MCF 10A (cell line): Measurements from ENCODE around the gene FARS2. TPM values are rescaled to one million over a fixed set of nuclear protein-coding genes. Genes with fewer than 3 reads are reported as not detected.

Experiments used
- BruUV-seq: library from RNA; stranded (reverse); fragments of 400-500 nt; replicated peaks from 2 replicates; lab custom pipeline; 2021; lab: Mats Ljungman, UMichigan
- CTCF ChIA-PET: fragments of 300-600 bp; sonication (Branson Sonifier 250); formaldehyde crosslinking; extraction: SDS; loops from one replicate; lab custom pipeline; 2021; ENCODE audit warnings: antibody characterized with exemption, inconsistent platforms; lab: Yijun Ruan, JAX
- POLR2A ChIA-PET: fragments of 300-600, 350-650 bp; sonication (Branson Sonifier 250); formaldehyde crosslinking; extraction: SDS; loops from one replicate; lab custom pipeline; 2020; ENCODE audit warnings: antibody characterized with exemption, inconsistent platforms; lab: Yijun Ruan, JAX
- DNase-seq: peaks from one replicate; pipeline ENCODE4 v3.0.0-alpha.2; 2018; ENCODE audit not compliant: unreplicated experiment
- H3K27ac Mint-ChIP-seq: one replicate; pipeline ENCODE4 v1.8.0; 2022; ENCODE audit warnings: mild to moderate bottlenecking, low read depth, mixed read lengths; ENCODE audit not compliant: unreplicated experiment
- H3K27me3 Mint-ChIP-seq: one replicate; pipeline ENCODE4 v1.8.0; 2022; ENCODE audit warnings: mixed read lengths; ENCODE audit not compliant: insufficient read depth, unreplicated experiment
- H3K36me3 Mint-ChIP-seq: one replicate; pipeline ENCODE4 v1.8.0; 2022; ENCODE audit warnings: mild to moderate bottlenecking, moderate library complexity, mixed read lengths; ENCODE audit not compliant: insufficient read depth, unreplicated experiment
- H3K4me1 Mint-ChIP-seq: one replicate; pipeline ENCODE4 v1.8.0; 2022; ENCODE audit warnings: mixed read lengths; ENCODE audit not compliant: insufficient read depth, unreplicated experiment
- H3K4me3 Mint-ChIP-seq: one replicate; pipeline ENCODE4 v1.8.0; 2022; ENCODE audit warnings: mild to moderate bottlenecking, moderate library complexity, mixed read lengths; ENCODE audit not compliant: unreplicated experiment
- H3K9me3 Mint-ChIP-seq: one replicate; pipeline ENCODE4 v1.8.0; 2022; ENCODE audit warnings: mixed read lengths; ENCODE audit not compliant: unreplicated experiment
- CTCF ChIP-seq: fragments of 200-600 bp; IDR thresholded peaks from one replicate; pipeline ENCODE4 v1.8.0; 2022; ENCODE audit warnings: antibody characterized with exemption, mild to moderate bottlenecking; ENCODE audit not compliant: unreplicated experiment
- intact Hi-C: fragments of 100-400 bp; cut with micrococcal nuclease; formaldehyde crosslinking; loops from 2 replicates; pipeline ENCODE4 v1.14.1; 2022
- total RNA-seq: library from RNA; stranded (reverse); gene quantifications from 2 replicates; pipeline ENCODE4 v1.2.3, GENCODE V29; 2022

Gene FARS2
- total RNA-seq, 1 experiment from 2014 or later: 18.2 TPM

- no peak for DNase-seq
- Mint-ChIP-seq H3K9me3 (no peaks in the 10 kb centered on the region), H3K27ac (no peak overlapping the region), H3K4me1 (peaks cover 26% of the 10 kb centered on the region), H3K27me3 (no peaks in the 10 kb centered on the region), H3K4me3 (no peak overlapping the region), H3K36me3 (peaks cover 5% of the 10 kb centered on the region)
- no peak for TF ChIP-seq CTCF
- ChIA-PET CTCF (interaction anchor here (1.2 kb wide), 1 partner anchor 12 kb away, joined by 4 read pairs; no protein-coding TSS in a partner anchor), POLR2A (interaction anchor here (1.7 kb wide), 1 partner anchor 29 kb away, joined by 4 read pairs; the partner anchor contains the start of genes FARS2 and LYRM4)
- intact Hi-C loops: no loop called here
- BruUV-seq: no TSS peak
These were observed 29.2 kb downstream of the FARS2 start for GRCh38 chr6:5290500-5290899.

GRCh38 chr6:5292154-5292553, 30.8 kb downstream of the FARS2 start:
- no peak for DNase-seq
- intact Hi-C loops: no loop called here
- no peaks in the 10 kb centered on the region for H3K27me3 Mint-ChIP-seq
- no peaks in the 10 kb centered on the region for H3K9me3 Mint-ChIP-seq
- no TSS peak for BruUV-seq
- POLR2A ChIA-PET: no interaction called here
- H3K36me3 Mint-ChIP-seq: peaks cover 5% of the 10 kb centered on the region
- peaks cover 27% of the 10 kb centered on the region for H3K4me1 Mint-ChIP-seq
- H3K27ac Mint-ChIP-seq: no peak overlapping the region
- CTCF ChIA-PET: no interaction called here
- H3K4me3 Mint-ChIP-seq: no peak overlapping the region
- TF ChIP-seq CTCF: no peak

GRCh38 chr6:5293692-5294091, 32.4 kb downstream of the FARS2 start:
- BruUV-seq: no TSS peak
- ChIA-PET POLR2A (interaction anchor here (1.0 kb wide), 1 partner anchor 33 kb away, joined by 3 read pairs; the partner anchor contains the start of genes FARS2 and LYRM4), CTCF (interaction anchor here (0.5 to 1.0 kb wide), 2 partner anchors 150 to 1582 kb away, joined by 3 to 5 read pairs; no protein-coding TSS in a partner anchor)
- no peak overlapping the region for H3K27ac Mint-ChIP-seq
- DNase-seq: no peak
- no peak overlapping the region for H3K4me3 Mint-ChIP-seq
- TF ChIP-seq CTCF: no peak
- H3K4me1 Mint-ChIP-seq: peaks cover 16% of the 10 kb centered on the region
- no peaks in the 10 kb centered on the region for H3K9me3 Mint-ChIP-seq
- H3K36me3 Mint-ChIP-seq: peaks cover 5% of the 10 kb centered on the region
- intact Hi-C loops: no loop called here
- no peaks in the 10 kb centered on the region for H3K27me3 Mint-ChIP-seq

- H3K4me1 Mint-ChIP-seq: peaks cover 16% of the 10 kb centered on the region
- ChIA-PET CTCF (interaction anchor here (0.5 to 2.0 kb wide), 3 partner anchors 9 to 183 kb away, joined by 4 to 10 read pairs (median 6); no protein-coding TSS in a partner anchor), POLR2A (interaction anchor here (0.9 kb wide), 1 partner anchor 8 kb away, joined by 4 read pairs; no protein-coding TSS in a partner anchor)
- TF ChIP-seq CTCF: no peak
- peaks cover 5% of the 10 kb centered on the region for H3K36me3 Mint-ChIP-seq
- no peaks in the 10 kb centered on the region for H3K27me3 Mint-ChIP-seq
- H3K4me3 Mint-ChIP-seq: no peak overlapping the region
- H3K27ac Mint-ChIP-seq: no peak overlapping the region
- BruUV-seq: no TSS peak
- no peak for DNase-seq
- no peaks in the 10 kb centered on the region for H3K9me3 Mint-ChIP-seq
- intact Hi-C loops: no loop called here
These were observed 33.3 kb downstream of the FARS2 start for GRCh38 chr6:5294392-5295211.
